ENCODE measurements around the gene ARID1B. TPM values are rescaled to one million over a fixed set of nuclear protein-coding genes. Genes with fewer than 3 reads are reported as not detected.

Gene ARID1B
- total RNA-seq, 1 donor from 2014 or later = 248 TPM

- Mint-ChIP-seq H3K27me3 (no peaks in the 10 kb centered on the region), H3K9me3 (no peaks in the 10 kb centered on the region), H3K36me3 (ENCODE audit: low read depth) (peaks cover 4% of the 10 kb centered on the region), H3K27ac (no peak overlapping the region), H3K4me3 (no peak overlapping the region), H3K4me1 (peaks cover 97% of the 10 kb centered on the region)
- ChIA-PET CTCF (no interaction called here), POLR2A (interaction anchor here (0.7 kb wide), 1 partner anchor 154 kb away, joined by 3 read pairs; no protein-coding TSS in a partner anchor)
- DNase-seq (no peak), ATAC-seq (ENCODE audit: low read depth) (no peak)
- TF ChIP-seq CTCF (IDR thresholded peaks at IDR 0.05) = no peak
- intact Hi-C loops (cut with micrococcal nuclease) = loop anchor here (1.0 kb wide), 1 partner anchor 8 kb away; no protein-coding TSS in a partner anchor
These were observed 70.9 kb downstream of the ARID1B start for GRCh38 chr6:156848123-156848522.

- no peak for ATAC-seq (ENCODE audit: low read depth)
- Mint-ChIP-seq H3K36me3 (ENCODE audit: low read depth) (peaks cover 4% of the 10 kb centered on the region), H3K27me3 (no peaks in the 10 kb centered on the region), H3K27ac (peak overlapping the region; percentile 76), H3K4me1 (peaks cover 98% of the 10 kb centered on the region), H3K4me3 (no peak overlapping the region), H3K9me3 (no peaks in the 10 kb centered on the region)
- no peak for TF ChIP-seq CTCF (IDR thresholded peaks at IDR 0.05)
- no peak for DNase-seq
- intact Hi-C loops (cut with micrococcal nuclease) = loop anchor here (1.0 kb wide), 1 partner anchor 8 kb away; no protein-coding TSS in a partner anchor
- CTCF ChIA-PET = no interaction called here
- POLR2A ChIA-PET = interaction anchor here (0.7 kb wide), 1 partner anchor 155 kb away, joined by 3 read pairs; no protein-coding TSS in a partner anchor
These were observed 71.4 kb downstream of the ARID1B start for GRCh38 chr6:156848533-156848932.

GRCh38 chr6:156849806-156850205 lies 72.6 kb downstream of the ARID1B start:
- H3K27me3 Mint-ChIP-seq = no peaks in the 10 kb centered on the region
- no peak for TF ChIP-seq CTCF (IDR thresholded peaks at IDR 0.05)
- no peak for ATAC-seq (ENCODE audit: low read depth)
- H3K4me1 Mint-ChIP-seq = peaks cover 97% of the 10 kb centered on the region
- peak overlapping the region; percentile 55 for H3K27ac Mint-ChIP-seq
- no peaks in the 10 kb centered on the region for H3K9me3 Mint-ChIP-seq
- peaks cover 3% of the 10 kb centered on the region for H3K36me3 Mint-ChIP-seq (ENCODE audit: low read depth)
- intact Hi-C loops (cut with micrococcal nuclease) = loop anchor here (2.0 kb wide), 2 partner anchors 17 to 55 kb away; no protein-coding TSS in a partner anchor
- no peak for DNase-seq
- ChIA-PET CTCF (no interaction called here), POLR2A (no interaction called here)
- H3K4me3 Mint-ChIP-seq = peak overlapping the region; percentile 42

- intact Hi-C loops (cut with micrococcal nuclease) = loop anchor here (2.0 kb wide), 2 partner anchors 16 to 56 kb away; no protein-coding TSS in a partner anchor
- no peaks in the 10 kb centered on the region for H3K9me3 Mint-ChIP-seq
- H3K4me1 Mint-ChIP-seq = peaks cover 97% of the 10 kb centered on the region
- ATAC-seq (ENCODE audit: low read depth) = no peak
- ChIA-PET CTCF (no interaction called here), POLR2A (no interaction called here)
- no peaks in the 10 kb centered on the region for H3K27me3 Mint-ChIP-seq
- TF ChIP-seq CTCF (IDR thresholded peaks at IDR 0.05) = no peak
- no peak overlapping the region for H3K4me3 Mint-ChIP-seq
- DNase-seq = no peak
- H3K36me3 Mint-ChIP-seq (ENCODE audit: low read depth) = peaks cover 3% of the 10 kb centered on the region
- H3K27ac Mint-ChIP-seq = peak overlapping the region; percentile 59
These were observed 73.2 kb downstream of the ARID1B start for GRCh38 chr6:156850353-156850752.

GRCh38 chr6:156851454-156851921 lies 74.3 kb downstream of the ARID1B start:
- POLR2A ChIA-PET = interaction anchor here (0.5 to 3.5 kb wide), 5 partner anchors 16 to 165 kb away, joined by 3 to 8 read pairs (median 3); no protein-coding TSS in a partner anchor
- H3K27ac Mint-ChIP-seq = peak overlapping the region; percentile 59

More at GRCh38 chr6:156851454-156851921, 74.3 kb downstream of the ARID1B start:
- no peaks in the 10 kb centered on the region for H3K36me3 Mint-ChIP-seq (ENCODE audit: low read depth)
- peak overlapping the region; percentile 63 for H3K4me3 Mint-ChIP-seq
- H3K9me3 Mint-ChIP-seq = no peaks in the 10 kb centered on the region
- DNase-seq = no peak
- CTCF ChIA-PET = no interaction called here
- peaks cover 98% of the 10 kb centered on the region for H3K4me1 Mint-ChIP-seq
- intact Hi-C loops (cut with micrococcal nuclease) = loop anchor here (2.0 kb wide), 2 partner anchors 15 to 57 kb away; no protein-coding TSS in a partner anchor
- no peaks in the 10 kb centered on the region for H3K27me3 Mint-ChIP-seq
- peak; percentile 12 for ATAC-seq (ENCODE audit: low read depth)
- TF ChIP-seq CTCF (IDR thresholded peaks at IDR 0.05) = no peak
